HG03571 (cell line): Measurements from ENCODE around the gene LRIG1.

Source experiments
- ATAC-seq: cut with Tn5 transposase; IDR thresholded peaks from one replicate; pipeline ENCODE4 v1.9.1; 2021; ENCODE audit not compliant: unreplicated experiment

The LRIG1 gene

DNA sequence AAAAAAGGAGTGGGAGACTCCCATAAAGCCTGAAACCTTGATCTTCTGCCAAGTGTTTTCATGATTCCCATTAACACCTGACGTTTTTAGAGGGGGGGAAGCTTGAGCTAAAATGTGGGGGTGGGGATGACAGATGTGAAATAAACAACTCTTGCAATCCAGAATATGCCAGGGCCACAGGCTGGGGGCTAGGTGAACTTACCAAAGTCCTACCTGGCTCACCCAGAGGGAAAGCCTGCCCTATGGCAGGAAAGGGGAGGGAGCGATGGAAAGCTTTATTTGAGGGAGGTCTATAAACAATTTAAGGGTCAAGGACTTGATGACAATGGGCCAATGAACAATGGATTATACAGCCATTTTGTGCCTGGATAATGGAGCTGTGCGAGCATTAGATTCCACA, 108.3 kb downstream of the LRIG1 start:
- ATAC-seq = no peak

- ATAC-seq = no peak
These were observed 110.8 kb downstream of the LRIG1 start for GRCh38 chr3:66390013-66390412.

DNA sequence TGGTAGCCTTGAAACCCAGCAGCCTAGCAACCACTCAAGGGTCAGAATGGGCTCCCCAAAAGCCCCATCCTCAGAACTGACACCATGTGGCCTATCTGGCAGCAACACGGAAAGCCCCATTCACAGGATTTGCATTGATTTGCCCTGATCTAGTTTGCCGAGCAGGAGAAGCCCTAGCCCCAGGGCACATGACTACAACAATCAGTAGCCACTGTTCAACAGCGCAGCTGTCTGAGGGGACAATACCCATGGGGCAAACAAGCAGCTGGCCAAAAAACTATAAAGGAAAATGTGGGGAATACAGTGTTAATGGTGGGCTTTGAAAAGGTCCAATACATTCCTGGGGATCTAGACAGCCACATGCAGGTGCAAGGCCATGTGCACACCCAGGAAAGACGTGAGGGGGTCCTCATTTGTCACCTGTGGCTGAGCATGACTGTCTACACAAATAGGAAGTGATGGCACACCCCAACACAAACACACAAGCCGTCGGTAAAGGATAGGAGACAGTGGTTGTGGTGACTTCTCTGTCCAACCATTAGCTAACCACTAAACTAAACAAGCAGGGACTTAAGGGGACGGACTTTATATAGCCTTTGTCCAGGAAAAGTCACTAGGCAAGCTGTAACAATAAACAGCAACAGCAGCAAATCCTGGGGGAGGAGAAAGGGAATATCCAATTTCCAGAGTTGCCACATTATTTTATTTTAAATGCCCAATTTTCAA, 113.7 kb downstream of the LRIG1 start:
- peak; percentile 38 for ATAC-seq

GRCh38 chr3:66386011-66386924, 114.6 kb downstream of the LRIG1 start:
- peak; percentile 92 for ATAC-seq

DNA sequence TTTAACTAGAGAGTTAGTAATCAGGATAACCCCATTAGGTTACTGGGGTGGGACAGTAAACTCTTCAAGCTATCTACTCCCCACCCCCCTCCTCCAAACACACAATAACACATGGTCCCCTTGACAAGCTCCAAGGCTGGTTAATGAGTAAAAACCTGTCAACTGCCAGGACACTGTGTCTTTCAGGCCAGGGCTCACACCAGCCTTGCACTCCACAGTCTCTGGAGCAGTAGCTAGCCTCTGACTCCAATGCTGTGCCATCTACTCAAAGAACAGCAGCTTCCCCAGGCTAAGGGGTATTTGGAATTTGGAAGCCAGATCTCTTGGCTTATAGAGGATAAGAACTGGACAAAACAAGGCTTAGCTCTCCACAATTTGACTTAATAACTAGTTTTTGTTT, 115.8 kb downstream of the LRIG1 start:
- ATAC-seq = no peak

GRCh38 chr3:66383998-66384745, 116.7 kb downstream of the LRIG1 start:
- no peak for ATAC-seq

GRCh38 chr3:66383023-66383422, 117.8 kb downstream of the LRIG1 start:
- ATAC-seq = no peak

DNA sequence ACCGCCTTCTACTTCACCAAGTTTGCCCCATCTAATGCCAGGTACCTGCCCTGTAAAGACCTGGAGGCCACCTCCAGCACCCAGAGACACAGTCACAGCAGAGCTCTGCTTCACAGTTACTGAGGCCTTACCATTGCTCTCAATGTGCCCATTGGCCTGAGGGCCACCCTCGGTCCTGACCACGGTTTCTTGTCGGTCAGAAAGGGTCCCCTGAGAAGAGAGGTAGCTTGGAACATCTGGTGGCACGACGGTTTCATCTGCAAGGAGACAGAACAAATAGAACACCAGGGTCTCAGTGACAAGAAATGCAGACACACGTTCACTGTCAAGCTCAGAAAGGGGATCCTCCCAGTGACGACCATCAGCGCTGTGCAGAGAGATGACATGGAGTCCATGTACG, 118.7 kb downstream of the LRIG1 start:
- ATAC-seq = no peak

- ATAC-seq = no peak
These were observed 119.2 kb downstream of the LRIG1 start for GRCh38 chr3:66381626-66382025.

DNA sequence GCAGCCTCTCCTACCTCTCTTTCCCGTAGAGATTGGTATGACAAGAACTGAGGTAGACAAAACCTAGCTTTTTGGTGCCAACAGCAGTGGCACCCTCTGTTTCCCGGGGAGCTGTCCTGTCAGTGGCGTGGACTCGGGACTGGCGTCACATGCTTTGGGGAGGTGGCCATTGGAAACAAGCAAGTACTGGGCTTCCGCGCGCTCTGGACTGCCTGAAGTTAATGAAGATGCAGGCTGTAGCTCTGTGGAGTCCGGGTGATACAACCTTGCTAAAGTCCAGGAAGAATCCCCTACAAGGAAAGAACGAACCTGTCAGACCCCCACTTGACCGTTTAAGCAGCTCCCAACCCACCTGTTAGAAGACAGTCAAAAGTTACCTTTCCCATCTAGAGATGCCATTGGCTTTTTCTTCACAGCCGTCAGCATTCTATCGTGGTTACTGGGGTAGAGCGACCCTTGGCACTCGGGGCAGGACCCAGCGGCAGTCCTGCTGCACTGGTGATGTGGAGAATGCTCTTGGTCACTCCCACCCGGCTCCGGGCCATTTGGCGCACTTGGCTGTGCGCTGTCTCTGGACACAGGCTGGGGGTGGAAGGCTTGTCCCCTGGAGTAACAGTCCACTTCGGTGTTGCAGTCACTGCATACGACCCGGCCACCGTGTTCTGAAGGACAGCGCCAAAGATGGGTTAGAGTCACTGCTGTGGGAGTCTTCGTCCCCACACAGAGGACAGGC, 120.5 kb downstream of the LRIG1 start:
- no peak for ATAC-seq

GRCh38 chr3:66379565-66379964, 121.3 kb downstream of the LRIG1 start:
- no peak for ATAC-seq

GRCh38 chr3:66378256-66378655, 122.6 kb downstream of the LRIG1 start:
- ATAC-seq = no peak

DNA sequence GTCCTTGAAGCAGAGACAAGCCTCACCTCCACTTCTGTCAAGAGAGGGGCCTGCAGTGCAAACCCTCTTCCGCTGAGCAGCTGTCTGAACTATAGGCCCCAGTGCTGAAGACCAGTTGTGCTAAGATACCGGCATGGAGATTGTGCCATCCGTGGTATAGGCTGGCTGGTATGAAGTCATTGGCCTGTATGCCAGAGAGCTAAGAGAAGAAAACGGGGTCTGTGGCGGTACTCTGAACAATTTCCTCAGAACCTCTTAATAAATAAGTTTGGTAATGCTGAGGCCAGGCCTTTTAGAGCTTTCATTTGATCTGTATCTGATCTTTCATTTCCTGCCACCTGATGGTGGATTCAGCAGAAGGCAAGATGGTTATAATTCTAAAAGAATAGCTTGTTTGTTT, 123.0 kb downstream of the LRIG1 start:
- ATAC-seq = no peak

DNA sequence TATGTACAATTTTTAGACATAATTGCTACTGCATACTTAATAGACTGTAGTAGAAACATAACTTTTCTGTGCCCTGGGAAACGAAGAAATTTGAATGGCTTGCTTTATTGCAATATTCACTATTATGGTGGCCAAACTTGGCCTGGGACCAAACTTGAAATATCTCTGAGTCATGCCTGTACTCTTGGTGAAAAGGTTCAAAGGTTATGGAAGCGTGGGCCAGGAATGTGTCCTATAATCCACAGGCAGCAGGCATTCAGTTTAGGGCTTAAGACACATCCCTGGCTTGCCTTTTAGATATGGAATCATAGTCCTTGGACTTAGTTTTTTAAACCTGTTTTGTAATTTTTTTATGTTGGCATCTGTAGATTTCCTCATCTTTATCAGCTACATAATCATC, 124.3 kb downstream of the LRIG1 start:
- no peak for ATAC-seq

DNA sequence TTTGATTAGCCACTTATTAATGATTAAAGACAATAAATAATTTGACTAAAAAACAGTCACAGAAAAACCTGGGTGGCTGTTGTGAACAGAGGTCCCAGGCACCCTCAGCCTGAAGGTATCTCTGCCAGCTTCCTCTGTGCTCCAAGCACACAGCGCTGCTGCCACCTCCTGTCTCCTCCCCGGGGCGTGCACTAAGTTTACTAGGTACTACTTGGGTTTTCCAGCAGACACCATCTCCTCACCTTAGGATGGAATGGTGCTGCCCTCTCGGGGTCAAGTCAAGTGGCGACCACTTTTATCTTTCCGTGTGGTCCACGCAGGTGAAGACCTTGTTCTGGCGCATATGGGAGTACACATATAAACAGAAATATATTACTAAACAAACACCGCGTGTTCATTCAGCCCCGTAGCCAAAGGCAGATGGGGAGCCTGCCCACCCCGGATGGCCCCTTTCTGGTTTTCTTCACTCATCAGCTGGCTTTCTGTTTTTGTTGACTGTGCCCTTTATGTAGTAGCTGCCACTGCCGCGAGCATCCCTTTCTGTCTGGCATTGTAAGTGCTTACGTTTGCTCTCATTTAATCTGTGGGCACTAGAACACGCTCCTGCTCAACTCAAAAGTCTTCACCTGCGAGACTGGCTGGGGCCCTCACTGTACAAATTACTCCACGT, 128.0 kb downstream of the LRIG1 start:
- ATAC-seq = no peak

- ATAC-seq = no peak
These were observed 129.4 kb downstream of the LRIG1 start for GRCh38 chr3:66371432-66371831.

DNA sequence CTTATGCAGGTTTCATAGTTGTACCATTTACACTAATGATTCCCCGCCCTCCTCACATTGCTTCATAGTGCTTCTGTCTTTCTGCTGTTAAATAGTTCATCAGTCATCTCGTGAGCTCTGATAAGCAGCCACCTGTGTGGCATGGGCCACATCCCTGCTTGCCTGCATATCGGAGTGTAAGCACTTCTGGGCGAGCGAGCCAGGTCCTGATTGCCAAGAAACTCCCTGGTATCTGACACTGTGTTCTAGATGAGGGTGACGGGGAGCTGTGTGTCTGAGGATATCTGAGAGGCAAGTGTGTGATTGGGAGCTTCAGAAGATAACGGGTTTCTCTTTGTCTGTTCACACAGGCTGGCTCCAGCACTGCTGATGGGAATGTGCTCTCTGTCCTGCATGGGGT, 130.6 kb downstream of the LRIG1 start:
- no peak for ATAC-seq

DNA sequence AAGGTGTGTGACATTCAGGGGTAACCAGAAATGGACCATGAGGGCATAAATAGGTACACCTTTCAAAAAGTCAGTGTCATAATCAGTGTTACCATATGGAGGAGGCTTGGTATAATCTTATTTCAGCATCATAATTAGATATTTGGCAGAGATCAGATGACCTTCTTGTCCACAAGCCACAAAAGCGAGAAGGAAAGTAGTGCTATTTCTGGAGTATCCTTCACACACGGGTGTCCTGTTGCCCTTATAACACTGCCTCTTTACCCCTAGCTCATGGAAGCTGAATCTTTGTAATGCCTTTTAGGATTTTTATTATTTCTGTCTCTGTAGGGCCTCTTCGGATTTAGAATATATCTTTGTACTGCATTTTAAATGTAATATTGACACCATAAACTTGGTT, 132.8 kb downstream of the LRIG1 start:
- ATAC-seq = no peak

- ATAC-seq = no peak
These were observed 134.1 kb downstream of the LRIG1 start for GRCh38 chr3:66366747-66367146.

DNA sequence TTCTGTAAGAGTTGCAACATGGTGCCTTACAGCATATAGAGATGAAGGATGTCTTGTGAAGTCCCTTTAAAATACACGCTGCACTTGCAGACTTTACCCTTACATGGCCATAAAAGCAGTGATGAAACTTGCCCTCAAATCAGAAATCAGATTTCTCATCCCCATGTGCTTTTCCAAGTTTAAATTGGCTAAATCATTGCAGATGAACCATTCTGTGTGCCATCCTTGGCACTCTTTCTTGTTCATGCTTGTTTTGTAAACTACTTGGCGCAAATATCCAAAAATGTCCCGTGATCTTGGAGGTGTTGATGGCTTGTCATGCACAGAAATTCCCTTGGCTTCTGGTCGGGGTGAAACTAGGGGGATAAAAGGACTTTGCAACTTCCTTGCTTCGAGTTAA, 135.7 kb downstream of the LRIG1 start:
- ATAC-seq = no peak
